ENCODE results near the gene RPS19. TPM values are rescaled to one million over a fixed set of nuclear protein-coding genes. Genes with fewer than 3 reads are reported as not detected.

RPS19 gene
- total RNA-seq, 3 donors from 2014 or later: 3,437 to 3,718 (median 3,468) TPM

DNA sequence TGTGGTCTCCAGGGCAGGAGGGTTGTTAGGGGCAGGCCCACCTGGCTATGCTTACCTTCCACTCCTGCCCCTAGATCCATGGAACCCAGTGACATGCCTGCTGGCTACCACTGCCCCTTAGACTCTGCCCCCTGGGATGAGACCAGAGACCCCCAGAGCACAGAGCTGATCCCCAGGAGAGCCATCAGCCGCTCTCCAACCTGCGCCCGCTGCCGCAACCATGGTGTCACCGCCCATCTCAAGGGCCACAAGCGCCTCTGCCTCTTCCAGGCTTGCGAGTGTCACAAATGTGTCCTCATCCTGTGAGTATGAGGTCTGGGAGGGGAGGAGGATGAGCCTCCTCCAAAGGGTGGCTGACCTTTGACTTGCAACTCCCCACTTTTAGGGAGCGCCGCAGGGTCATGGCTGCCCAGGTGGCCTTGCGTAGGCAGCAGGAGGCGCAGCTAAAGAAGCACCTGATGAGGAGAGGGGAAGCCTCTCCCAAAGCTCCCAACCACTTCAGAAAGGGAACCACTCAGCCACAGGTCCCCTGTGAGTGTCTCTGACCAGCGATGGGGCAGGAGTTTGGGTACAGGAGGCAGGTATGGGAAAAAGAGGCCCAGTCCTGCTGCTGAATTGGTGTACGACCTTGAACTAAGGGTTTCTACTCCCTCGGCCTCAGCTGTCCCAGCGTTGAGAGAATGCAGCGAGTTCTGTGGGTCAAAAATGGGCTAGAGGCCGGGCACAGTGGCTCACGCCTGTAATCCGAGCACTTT, 12.5 kb upstream of the RPS19 start:
- H3K27me3 Mint-ChIP-seq (ENCODE audit: low read depth): peaks cover 3% of the 10 kb centered on the region
- DNase-seq (no peak), ATAC-seq (no peak)
- no peaks in the 10 kb centered on the region for H3K36me3 Mint-ChIP-seq (ENCODE audit: insufficient read depth)
- no peaks in the 10 kb centered on the region for H3K4me1 Mint-ChIP-seq (ENCODE audit: low read depth)
- no peak overlapping the region for H3K4me3 Mint-ChIP-seq
- no peaks in the 10 kb centered on the region for H3K9me3 Mint-ChIP-seq

DNA sequence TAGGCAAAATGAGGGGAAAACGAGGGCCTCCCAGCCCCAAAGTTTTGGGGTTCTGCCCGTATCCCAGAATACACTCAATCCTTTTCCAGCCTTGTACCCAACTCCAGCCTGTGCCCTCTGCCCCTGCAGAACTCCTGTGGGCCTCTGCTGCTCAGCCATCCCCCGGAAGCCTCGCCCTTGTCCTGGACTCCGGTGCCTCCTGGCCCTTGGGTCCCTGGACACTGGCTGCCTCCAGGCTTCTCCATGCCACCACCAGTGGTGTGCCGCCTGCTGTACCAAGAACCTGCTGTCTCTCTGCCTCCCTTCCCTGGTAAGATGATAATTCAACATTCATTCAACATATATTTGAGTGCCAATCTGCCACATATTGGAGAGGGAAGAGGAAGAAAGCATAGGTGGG, 11.4 kb upstream of the RPS19 start:
- ATAC-seq: no peak

DNA sequence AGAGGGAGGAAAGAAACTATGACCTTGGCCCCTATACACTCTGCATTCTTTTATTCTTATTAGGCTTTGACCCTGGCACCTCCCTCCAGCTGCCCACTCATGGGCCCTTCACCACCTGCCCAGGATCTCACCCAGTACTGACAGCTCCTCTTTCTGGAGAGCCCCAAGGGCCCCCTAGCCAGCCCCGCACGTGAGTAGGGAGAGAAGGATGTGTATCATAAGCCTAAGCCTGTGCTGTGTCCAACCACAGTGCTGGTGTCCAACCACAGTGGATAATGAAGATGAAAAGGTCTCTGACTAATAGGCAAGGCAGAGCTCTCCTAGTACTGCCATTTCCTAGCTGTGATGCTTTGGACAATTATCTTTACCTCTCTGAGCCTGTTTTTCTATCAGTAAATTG, 11.0 kb upstream of the RPS19 start:
- ATAC-seq (no peak), DNase-seq (no peak)
- Mint-ChIP-seq H3K4me1 (ENCODE audit: low read depth) (no peaks in the 10 kb centered on the region), H3K4me3 (no peak overlapping the region), H3K36me3 (ENCODE audit: insufficient read depth) (no peaks in the 10 kb centered on the region), H3K9me3 (no peaks in the 10 kb centered on the region), H3K27me3 (ENCODE audit: low read depth) (peaks cover 3% of the 10 kb centered on the region)

More for the DNA sequence above, 11.4 kb upstream of the RPS19 start:
- no peak overlapping the region for H3K4me3 Mint-ChIP-seq
- peaks cover 3% of the 10 kb centered on the region for H3K27me3 Mint-ChIP-seq (ENCODE audit: low read depth)
- no peaks in the 10 kb centered on the region for H3K36me3 Mint-ChIP-seq (ENCODE audit: insufficient read depth)
- H3K4me1 Mint-ChIP-seq (ENCODE audit: low read depth): no peaks in the 10 kb centered on the region
- H3K9me3 Mint-ChIP-seq: no peaks in the 10 kb centered on the region
- no peak for DNase-seq

DNA sequence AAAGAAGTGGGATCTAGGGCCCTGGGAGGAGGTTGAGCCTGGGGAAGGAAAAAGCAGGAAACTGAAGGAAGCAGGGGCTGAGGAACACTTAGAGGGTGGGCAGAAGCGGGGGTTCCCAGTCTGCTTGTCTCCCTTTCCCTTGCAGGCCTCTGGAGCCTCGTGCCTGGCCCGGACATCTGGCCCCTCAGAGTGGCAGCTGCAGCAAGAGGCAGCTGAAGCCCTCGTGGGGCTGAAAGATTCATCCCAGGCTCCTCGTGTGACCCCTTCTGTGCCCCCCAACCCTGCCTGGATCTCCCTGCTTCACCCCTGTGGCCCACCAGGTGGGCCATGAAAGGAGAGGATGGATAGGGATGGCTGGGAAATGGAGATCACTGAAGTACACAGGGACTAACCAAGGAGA, 9.7 kb upstream of the RPS19 start:
- ATAC-seq (no peak), DNase-seq (no peak)
- no peaks in the 10 kb centered on the region for H3K36me3 Mint-ChIP-seq (ENCODE audit: insufficient read depth)
- peaks cover 3% of the 10 kb centered on the region for H3K27me3 Mint-ChIP-seq (ENCODE audit: low read depth)
- no peaks in the 10 kb centered on the region for H3K4me1 Mint-ChIP-seq (ENCODE audit: low read depth)
- H3K9me3 Mint-ChIP-seq: no peaks in the 10 kb centered on the region
- no peak overlapping the region for H3K4me3 Mint-ChIP-seq

DNA sequence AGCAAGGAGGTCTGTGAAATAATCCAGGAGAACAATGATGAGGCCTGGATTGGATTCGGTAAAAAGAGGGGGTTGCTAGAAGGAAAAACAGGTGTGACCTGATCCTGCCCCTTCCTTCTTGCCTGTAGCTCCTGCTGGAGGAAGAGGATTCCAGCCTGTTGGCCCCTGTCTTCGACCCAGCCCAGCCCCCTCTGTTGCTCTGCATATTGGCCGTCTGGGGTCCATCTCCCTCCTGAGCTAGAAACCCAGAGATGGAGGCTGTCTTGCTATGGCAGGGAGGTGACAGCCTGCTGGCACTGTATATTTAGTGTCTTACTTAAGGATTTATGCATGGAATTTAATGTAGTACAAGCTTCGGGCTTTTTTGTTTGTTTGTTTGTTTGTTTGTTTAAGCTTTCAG, 8.6 kb upstream of the RPS19 start:
- DNase-seq (no peak), ATAC-seq (no peak)
- H3K4me1 Mint-ChIP-seq (ENCODE audit: low read depth): no peaks in the 10 kb centered on the region
- H3K36me3 Mint-ChIP-seq (ENCODE audit: insufficient read depth): no peaks in the 10 kb centered on the region
- H3K27me3 Mint-ChIP-seq (ENCODE audit: low read depth): peaks cover 5% of the 10 kb centered on the region
- H3K4me3 Mint-ChIP-seq: no peak overlapping the region
- H3K9me3 Mint-ChIP-seq: no peaks in the 10 kb centered on the region

DNA sequence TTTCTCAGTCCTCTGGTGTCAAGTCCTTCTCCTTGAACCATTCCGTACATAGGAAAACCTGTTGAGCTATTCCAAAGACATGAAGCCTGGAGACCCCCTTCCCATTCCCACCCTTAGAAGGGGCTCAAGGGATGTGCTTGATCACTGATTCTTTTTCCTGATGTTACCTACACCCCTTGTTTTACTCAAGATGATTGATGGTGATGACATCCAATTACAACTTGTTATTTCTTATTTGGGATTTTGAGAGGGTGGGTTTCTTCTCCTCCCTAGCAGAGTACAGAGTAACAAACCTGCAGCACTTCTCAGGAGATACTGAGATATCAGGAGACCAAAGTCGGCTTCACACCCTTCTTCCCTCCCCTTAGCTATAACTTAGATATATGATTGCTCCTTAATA, 6.7 kb upstream of the RPS19 start:
- Mint-ChIP-seq H3K27me3 (ENCODE audit: low read depth) (peaks cover 5% of the 10 kb centered on the region), H3K9me3 (no peaks in the 10 kb centered on the region), H3K4me1 (ENCODE audit: low read depth) (no peaks in the 10 kb centered on the region), H3K4me3 (no peak overlapping the region), H3K36me3 (ENCODE audit: insufficient read depth) (no peaks in the 10 kb centered on the region)
- DNase-seq (no peak), ATAC-seq (no peak)

DNA sequence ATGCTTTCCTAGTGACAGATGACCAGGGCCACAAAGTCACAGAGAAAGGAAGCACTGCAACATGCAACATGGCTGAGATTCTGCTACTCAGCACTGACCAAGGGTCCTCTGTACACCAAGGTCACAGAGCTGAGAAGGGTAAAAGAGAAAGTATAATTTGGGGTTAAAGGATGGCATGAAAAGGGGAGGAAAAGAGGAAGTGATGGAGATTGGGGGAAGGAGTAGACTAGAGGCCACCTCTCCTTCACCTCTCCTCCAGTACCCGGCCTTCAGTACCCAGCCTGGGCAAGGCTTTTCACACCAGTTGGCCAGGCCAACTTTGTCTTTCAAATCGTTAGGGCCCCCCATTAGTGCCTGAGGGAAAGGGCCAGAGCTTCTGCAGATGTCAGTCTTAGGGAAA, 6.3 kb upstream of the RPS19 start:
- DNase-seq (no peak), ATAC-seq (no peak)
- no peaks in the 10 kb centered on the region for H3K4me1 Mint-ChIP-seq (ENCODE audit: low read depth)
- H3K36me3 Mint-ChIP-seq (ENCODE audit: insufficient read depth): no peaks in the 10 kb centered on the region
- H3K27me3 Mint-ChIP-seq (ENCODE audit: low read depth): peaks cover 5% of the 10 kb centered on the region
- H3K9me3 Mint-ChIP-seq: no peaks in the 10 kb centered on the region
- no peak overlapping the region for H3K4me3 Mint-ChIP-seq

DNA sequence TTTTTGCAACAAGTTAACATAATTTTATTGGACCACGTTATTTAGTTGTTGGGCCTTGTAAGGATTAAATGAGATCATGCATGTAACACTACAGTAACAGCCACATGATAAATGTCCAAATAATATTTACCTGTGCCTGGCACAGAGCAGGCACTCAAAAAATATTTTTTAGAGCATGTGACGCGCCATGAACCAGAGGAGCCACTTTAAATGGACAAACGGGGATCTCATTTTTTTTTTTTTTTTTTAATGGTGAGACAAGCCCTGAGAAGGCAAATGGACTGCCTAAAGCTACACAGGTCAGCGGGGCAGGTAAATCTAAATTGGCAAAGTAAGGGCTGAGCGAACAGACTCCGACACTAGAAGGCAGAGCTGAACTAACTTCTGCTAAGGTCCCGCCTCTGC, 840 bp upstream of the RPS19 start:
- Mint-ChIP-seq H3K9me3 (no peaks in the 10 kb centered on the region), H3K4me1 (ENCODE audit: low read depth) (peaks cover 38% of the 10 kb centered on the region), H3K36me3 (ENCODE audit: insufficient read depth) (peaks cover 34% of the 10 kb centered on the region), H3K27me3 (ENCODE audit: low read depth) (peaks cover 2% of the 10 kb centered on the region), H3K4me3 (peak overlapping the region; percentile 88)
- DNase-seq: no peak
- no peak for ATAC-seq

DNA sequence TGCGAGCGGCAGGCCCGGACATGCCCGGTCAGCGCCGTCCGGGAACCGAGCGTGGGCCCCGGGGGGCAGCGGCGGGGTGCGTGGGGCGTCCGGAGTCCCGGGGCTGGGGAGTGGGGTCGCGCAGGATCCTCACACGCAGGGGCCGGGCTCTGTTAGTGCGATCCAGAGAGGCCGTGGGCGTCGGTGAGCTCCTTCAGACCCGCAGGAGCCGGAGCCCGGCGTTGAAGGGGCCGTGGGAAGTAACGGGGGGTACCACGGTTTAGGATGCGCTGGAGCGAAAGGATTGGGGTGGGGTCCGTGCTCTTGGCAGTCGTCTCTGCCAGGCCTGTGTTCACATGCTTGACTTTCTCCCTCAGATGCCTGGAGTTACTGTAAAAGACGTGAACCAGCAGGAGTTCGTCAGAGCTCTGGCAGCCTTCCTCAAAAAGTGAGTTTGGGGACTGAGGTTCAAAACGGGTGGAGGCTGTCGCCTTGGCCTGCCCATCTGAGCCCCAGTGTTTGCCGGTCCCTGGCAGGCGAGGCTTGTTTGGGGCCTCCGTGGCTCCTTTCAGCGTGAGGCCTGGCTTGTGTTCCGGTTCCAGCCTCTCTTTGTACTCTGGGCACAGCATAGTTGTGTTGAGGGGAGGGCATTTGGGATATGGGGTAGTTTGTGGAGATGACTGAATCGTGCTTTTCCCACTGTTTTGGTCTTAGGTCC, 512 bp downstream of the RPS19 start:
- H3K9me3 Mint-ChIP-seq: no peaks in the 10 kb centered on the region
- peaks cover 47% of the 10 kb centered on the region for H3K4me1 Mint-ChIP-seq (ENCODE audit: low read depth)
- peak; percentile 43 for DNase-seq
- H3K36me3 Mint-ChIP-seq (ENCODE audit: insufficient read depth): peaks cover 39% of the 10 kb centered on the region
- peaks cover 2% of the 10 kb centered on the region for H3K27me3 Mint-ChIP-seq (ENCODE audit: low read depth)
- ATAC-seq: no peak
- peak overlapping the region; percentile 88 for H3K4me3 Mint-ChIP-seq

DNA sequence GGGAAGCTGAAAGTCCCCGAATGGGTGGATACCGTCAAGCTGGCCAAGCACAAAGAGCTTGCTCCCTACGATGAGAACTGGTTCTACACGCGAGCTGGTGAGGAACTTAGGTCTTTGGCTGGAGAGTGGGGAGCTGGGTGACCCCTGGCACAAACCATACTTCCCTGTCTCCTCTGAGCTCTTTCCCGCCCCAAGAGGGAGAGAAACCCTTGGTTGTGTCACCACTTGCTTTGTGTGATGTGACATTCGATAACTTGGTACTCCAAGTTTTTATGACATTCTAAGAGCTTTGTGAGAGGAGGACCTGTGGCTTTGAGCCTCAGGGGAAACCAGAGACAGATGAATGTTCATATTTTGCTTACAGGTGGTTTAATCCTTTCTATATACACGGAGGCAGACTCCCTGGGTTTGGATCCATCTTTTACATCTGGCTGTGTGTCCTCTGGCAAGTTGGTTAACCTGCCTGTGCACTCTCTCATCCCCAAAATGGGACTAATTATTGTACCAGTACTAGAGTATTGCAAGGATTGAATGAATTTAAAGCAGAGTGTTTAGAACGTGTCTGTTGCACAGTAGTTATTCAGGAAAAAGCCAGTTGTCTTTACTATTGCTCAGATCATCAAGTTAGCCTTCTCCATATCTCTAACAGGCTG, 1.2 kb downstream of the RPS19 start:
- Mint-ChIP-seq H3K36me3 (ENCODE audit: insufficient read depth) (peaks cover 41% of the 10 kb centered on the region), H3K9me3 (no peaks in the 10 kb centered on the region), H3K4me3 (peak overlapping the region; percentile 88), H3K27me3 (ENCODE audit: low read depth) (no peaks in the 10 kb centered on the region), H3K4me1 (ENCODE audit: low read depth) (peaks cover 51% of the 10 kb centered on the region)
- ATAC-seq: no peak
- no peak for DNase-seq

DNA sequence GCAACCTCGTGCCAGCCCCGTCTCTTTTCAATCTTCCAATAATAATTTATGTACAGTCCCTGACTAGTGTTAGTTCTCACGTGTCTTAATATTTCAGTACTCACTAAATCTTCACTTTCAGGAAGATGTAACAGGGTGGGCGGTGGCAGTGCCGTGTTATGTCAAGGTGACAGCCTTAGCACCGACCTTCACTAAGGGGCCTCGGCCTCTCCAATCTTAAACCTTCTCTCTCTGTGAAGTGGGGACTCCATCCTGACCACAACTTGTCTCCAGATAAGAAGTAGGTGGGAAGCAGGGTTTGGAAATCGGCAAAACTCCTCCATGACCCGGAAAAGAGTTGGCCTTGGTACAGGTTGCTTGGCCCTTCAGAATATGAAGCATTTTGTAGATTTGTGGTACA, 1.8 kb downstream of the RPS19 start:
- H3K4me1 Mint-ChIP-seq (ENCODE audit: low read depth): peaks cover 55% of the 10 kb centered on the region
- DNase-seq (no peak), ATAC-seq (no peak)
- peaks cover 44% of the 10 kb centered on the region for H3K36me3 Mint-ChIP-seq (ENCODE audit: insufficient read depth)
- peak overlapping the region; percentile 88 for H3K4me3 Mint-ChIP-seq
- H3K27me3 Mint-ChIP-seq (ENCODE audit: low read depth): no peaks in the 10 kb centered on the region
- H3K9me3 Mint-ChIP-seq: no peaks in the 10 kb centered on the region

DNA sequence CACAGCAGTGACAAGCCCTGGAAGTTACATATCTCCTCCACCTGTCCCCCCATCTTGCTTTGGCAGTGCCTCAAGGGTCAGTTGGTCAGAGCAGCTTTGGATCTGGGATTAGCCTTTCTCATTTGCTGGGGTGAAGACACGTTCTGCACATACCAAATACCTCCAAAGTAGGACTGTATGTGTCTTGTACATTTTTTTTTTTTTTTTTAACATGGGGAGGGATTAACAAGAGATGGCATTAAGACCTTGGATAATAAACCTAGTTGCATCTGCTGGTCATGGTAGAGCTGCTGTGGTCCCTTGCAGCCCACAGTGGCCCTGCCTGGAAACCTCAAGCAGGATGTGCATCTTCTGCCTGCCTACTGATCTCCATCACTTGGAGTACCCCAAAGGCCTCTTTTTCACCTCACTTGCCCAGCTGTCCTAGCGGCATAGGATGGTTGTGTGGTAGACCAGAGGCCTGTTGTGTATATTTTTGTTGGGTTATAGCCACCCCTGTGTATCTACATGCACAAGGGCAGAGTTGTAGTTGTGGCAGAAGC, 2.5 kb downstream of the RPS19 start:
- Mint-ChIP-seq H3K4me1 (ENCODE audit: low read depth) (peaks cover 57% of the 10 kb centered on the region), H3K36me3 (ENCODE audit: insufficient read depth) (peaks cover 44% of the 10 kb centered on the region), H3K4me3 (peak overlapping the region; percentile 88), H3K9me3 (no peaks in the 10 kb centered on the region), H3K27me3 (ENCODE audit: low read depth) (no peaks in the 10 kb centered on the region)
- ATAC-seq (no peak), DNase-seq (no peak)

DNA sequence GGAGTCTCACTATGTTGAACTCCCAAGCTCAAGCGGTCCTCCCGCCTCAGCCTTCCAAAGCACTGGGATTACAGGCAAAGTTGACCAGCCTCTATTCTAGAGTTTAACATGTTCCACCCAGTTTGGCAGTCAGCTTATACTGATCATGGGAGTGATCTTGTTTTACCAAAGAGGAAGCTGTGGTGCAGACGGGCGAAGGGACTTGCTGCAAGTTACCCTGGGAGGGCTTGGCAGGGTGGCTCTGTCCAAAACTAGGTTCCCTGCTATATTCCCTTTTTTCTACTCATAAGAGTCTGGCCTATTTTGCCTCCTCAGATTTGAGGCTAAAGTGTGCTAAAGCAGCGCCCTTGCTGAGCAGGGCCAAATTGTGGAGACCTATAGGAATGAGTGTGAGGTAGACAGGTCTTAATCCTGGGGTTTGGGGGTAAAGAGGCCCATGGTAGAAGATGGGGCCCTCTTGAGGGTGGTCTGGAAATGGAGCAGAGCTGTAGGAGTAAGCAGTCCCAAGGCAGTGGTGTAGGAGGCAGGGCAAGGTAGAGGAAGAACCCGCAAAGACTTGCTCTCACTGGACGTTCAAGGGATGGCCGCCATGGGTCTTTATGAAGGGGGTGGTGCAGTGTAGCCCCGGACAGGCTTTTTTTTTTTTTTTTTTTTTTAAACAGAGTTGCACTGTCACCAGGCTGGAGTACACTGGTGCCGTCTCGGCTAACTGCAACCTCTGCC, 3.3 kb downstream of the RPS19 start:
- peaks cover 50% of the 10 kb centered on the region for H3K36me3 Mint-ChIP-seq (ENCODE audit: insufficient read depth)
- peaks cover 66% of the 10 kb centered on the region for H3K4me1 Mint-ChIP-seq (ENCODE audit: low read depth)
- peak overlapping the region; percentile 88 for H3K4me3 Mint-ChIP-seq
- DNase-seq: no peak
- H3K9me3 Mint-ChIP-seq: no peaks in the 10 kb centered on the region
- no peak for ATAC-seq
- H3K27me3 Mint-ChIP-seq (ENCODE audit: low read depth): no peaks in the 10 kb centered on the region

DNA sequence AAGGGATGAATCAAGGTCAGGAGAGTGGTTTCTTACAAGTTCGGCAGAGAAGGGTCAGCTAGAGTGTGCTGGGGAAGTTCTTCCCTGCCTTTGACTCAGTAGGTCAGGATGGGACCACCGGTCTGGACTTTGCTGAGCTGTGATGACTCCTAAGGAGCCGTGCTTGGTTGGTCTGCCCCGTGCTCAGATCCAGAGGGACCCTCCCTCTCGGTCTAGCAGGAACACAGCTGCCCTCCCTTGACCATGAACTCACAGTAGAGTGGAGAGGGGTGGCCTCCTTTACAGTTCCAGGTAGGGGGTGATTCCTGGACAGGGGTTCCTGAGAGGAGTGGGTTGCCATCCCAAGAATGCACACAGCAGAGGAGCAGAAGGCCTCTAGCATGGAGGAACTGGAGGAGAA, 4.3 kb downstream of the RPS19 start:
- Mint-ChIP-seq H3K36me3 (ENCODE audit: insufficient read depth) (peaks cover 54% of the 10 kb centered on the region), H3K27me3 (ENCODE audit: low read depth) (no peaks in the 10 kb centered on the region), H3K9me3 (no peaks in the 10 kb centered on the region), H3K4me1 (ENCODE audit: low read depth) (peaks cover 72% of the 10 kb centered on the region), H3K4me3 (peak overlapping the region; percentile 88)
- ATAC-seq (no peak), DNase-seq (no peak)

Data from activated T-cell treated with anti-CD3 and anti-CD28 coated beads, Interleukin-2, amount 50 U/mL, for 4 hours (primary cell).